Keratinocyte (primary cell): ENCODE data around the gene CLDN6. TPM values are rescaled to one million over a fixed set of nuclear protein-coding genes. Genes with fewer than 3 reads are reported as not detected.

Experiments used
- DNase-seq: peaks from one replicate; pipeline ENCODE4 v3.0.0-alpha.2; 2011; ENCODE audit warnings: low read depth, missing footprints, low spot score
- FAIRE-seq: peaks from 2 replicates; lab custom pipeline; 2011; peaks lifted over from hg19 to GRCh38; lab: Jason Lieb, UNC
- H2AFZ ChIP-seq: 2 replicates; pipeline ENCODE4 v1.6.0; 2012; ENCODE audit warnings: low read length, control low read depth, inconsistent platforms; ENCODE audit not compliant: control insufficient read depth
- H3K27ac ChIP-seq: 2 replicates; pipeline ENCODE4 v1.5.1; 2011; ENCODE audit warnings: low read length; ENCODE audit not compliant: control insufficient read depth, insufficient read depth
- H3K27me3 ChIP-seq: 3 replicates; pipeline ENCODE4 v1.6.0; 2011; ENCODE audit warnings: low read length; ENCODE audit not compliant: control insufficient read depth, insufficient read depth; ENCODE audit errors: extremely low read depth
- H3K36me3 ChIP-seq, 2 experiments: 2 replicates in 1 of 2; 3 replicates in 1 of 2; pipeline ENCODE4 v1.5.1; 2011; ENCODE audit warnings: low read length in 2 of 2, mild to moderate bottlenecking in 1 of 2; ENCODE audit not compliant: control insufficient read depth in 2 of 2, insufficient read depth in 2 of 2; ENCODE audit errors: extremely low read depth in 1 of 2
- H3K4me1 ChIP-seq: 3 replicates; pipeline ENCODE4 v1.5.1; 2011; ENCODE audit warnings: low read length; ENCODE audit not compliant: control insufficient read depth, insufficient read depth; ENCODE audit errors: extremely low read depth
- H3K4me2 ChIP-seq: 3 replicates; pipeline ENCODE4 v1.6.0; 2011; ENCODE audit warnings: low read depth, low read length; ENCODE audit not compliant: control insufficient read depth, insufficient read depth; ENCODE audit errors: extremely low read depth
- H3K4me3 ChIP-seq, 3 experiments: fragments of 200-600 bp in 1 of 3; sonication (generic) in 1 of 3; 2 replicates in 2 of 3; 3 replicates in 1 of 3; pipeline ENCODE4 v1.5.1; 2011 to 2016; ENCODE audit warnings: low read length in 3 of 3, mild to moderate bottlenecking in 3 of 3, control low read depth in 2 of 3, inconsistent platforms in 1 of 3, low read depth in 1 of 3, mixed read lengths in 1 of 3, mixed run types in 1 of 3, moderate library complexity in 1 of 3; ENCODE audit not compliant: control insufficient read depth in 2 of 3, insufficient read depth in 2 of 3; ENCODE audit errors: extremely low read depth in 1 of 3
- H3K79me2 ChIP-seq: 2 replicates; pipeline ENCODE4 v1.6.0; 2012; ENCODE audit warnings: low read length; ENCODE audit not compliant: control insufficient read depth, insufficient read depth
- H3K9ac ChIP-seq: 3 replicates; pipeline ENCODE4 v1.6.0; 2011; ENCODE audit warnings: low read length; ENCODE audit not compliant: control insufficient read depth, insufficient read depth; ENCODE audit errors: extremely low read depth
- H3K9me1 ChIP-seq: 3 replicates; pipeline ENCODE4 v1.6.0; 2011; ENCODE audit warnings: low read length; ENCODE audit not compliant: control insufficient read depth, insufficient read depth; ENCODE audit errors: extremely low read depth
- H3K9me3 ChIP-seq: 2 replicates; pipeline ENCODE4 v1.5.1; 2012; ENCODE audit warnings: low read depth, low read length; ENCODE audit not compliant: control insufficient read depth
- H4K20me1 ChIP-seq: 3 replicates; pipeline ENCODE4 v1.6.0; 2011; ENCODE audit warnings: low read length; ENCODE audit not compliant: control insufficient read depth, insufficient read depth; ENCODE audit errors: extremely low read depth
- EZH2 ChIP-seq: IDR thresholded peaks from one replicate; pipeline ENCODE4 v1.6.1; 2012; ENCODE audit warnings: inconsistent platforms, mild to moderate bottlenecking, low read length, moderate library complexity
- dilution Hi-C: fragments of 300-500 bp; cut with MboI; formaldehyde crosslinking; loops from one replicate; pipeline ENCODE4 v1.7.0; 2020; ENCODE audit warnings: low sequenced_read_pairs; ENCODE audit not compliant: extremely low pct_ligation_motif_present
- polyA plus RNA-seq, 5 experiments: library from polyadenylated mRNA; depleted of rRNA in 3 of 5; stranded (reverse) in 3 of 5; stranded (forward) in 1 of 5; unstranded in 1 of 5; fragments of >200 nt; gene quantifications; 1 replicate in 1 of 5; 2 replicates in 3 of 5; 3 replicates in 1 of 5; pipeline versions ENCODE4 v1.2.1 to v1.2.3, GENCODE V29; 2011 to 2012; ENCODE audit warnings: missing spikeins in 2 of 5, low read depth in 1 of 5, low replicate concordance in 1 of 5
- TF ChIP-seq, protein P1 (sequence below), 3 experiments: IDR thresholded peaks in 1 of 3; conservative IDR thresholded peaks in 1 of 3; optimal IDR thresholded peaks in 1 of 3; 2 replicates in 2 of 3; 3 replicates in 1 of 3; pipeline versions ENCODE3 to v1.5.1; 2011; ENCODE audit warnings: low read length in 3 of 3, mild to moderate bottlenecking in 3 of 3, moderate library complexity in 2 of 3, control low read depth in 1 of 3, inconsistent platforms in 1 of 3; ENCODE audit not compliant: insufficient read depth in 2 of 3; ENCODE audit errors: extremely low read depth in 1 of 3

The CLDN6 gene
- polyA plus RNA-seq, 1 donor (not counting 4 experiments of a cell fraction or from before 2014, with no cell fraction given) = not detected

DNA sequence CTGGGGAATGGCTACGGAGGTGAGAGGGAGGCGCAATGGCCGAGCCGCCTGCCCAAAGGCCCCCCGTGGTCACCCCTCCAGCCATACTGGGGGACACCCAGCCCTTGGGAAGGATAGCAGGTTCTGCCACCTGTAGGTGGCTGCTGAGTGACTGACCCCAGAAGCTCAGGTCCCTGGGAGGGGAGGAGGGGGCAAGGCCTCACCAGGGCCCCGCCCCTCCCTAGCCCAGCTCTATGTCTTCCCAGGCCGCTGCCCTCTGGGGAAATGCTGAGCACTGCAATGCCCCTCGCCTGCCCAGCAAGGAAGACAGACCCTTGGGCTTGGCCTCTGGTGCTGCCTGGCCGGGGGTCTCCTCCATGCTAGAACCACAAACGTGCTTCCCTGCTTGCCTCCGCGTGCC is 16.7 kb downstream of the CLDN6 start:
- DNase-seq = no peak
- no peaks in the 10 kb centered on the region for H3K79me2 ChIP-seq

DNA sequence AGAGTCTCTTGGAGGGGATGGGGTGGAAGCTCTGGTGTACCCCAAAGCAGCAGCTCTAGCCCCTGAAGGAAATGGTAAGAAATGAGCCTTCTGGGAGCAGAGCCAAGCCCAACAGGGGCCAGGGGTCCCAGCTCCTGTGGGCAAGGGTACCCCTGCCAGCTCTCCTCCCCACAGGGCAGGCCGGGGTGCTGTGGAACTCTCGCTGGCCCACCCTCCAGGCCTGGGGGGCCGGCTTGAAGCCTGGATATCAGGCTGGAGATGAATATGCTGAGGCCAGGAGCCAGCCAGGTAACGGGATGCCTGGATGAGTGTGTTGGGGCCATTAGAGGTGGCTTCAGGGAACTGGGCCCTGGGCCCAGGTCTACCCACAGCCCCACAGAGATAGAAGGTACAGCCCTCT is 17.4 kb downstream of the CLDN6 start:
- H3K27me3 ChIP-seq = no peaks in the 10 kb centered on the region
- no peak for DNase-seq
- no peak overlapping the region for H3K9ac ChIP-seq
- FAIRE-seq = no peak
- H2AFZ ChIP-seq = no peak overlapping the region
- no peaks in the 10 kb centered on the region for H4K20me1 ChIP-seq
- H3K4me1 ChIP-seq = peaks cover 4% of the 10 kb centered on the region
- TF ChIP-seq, protein P1, sequence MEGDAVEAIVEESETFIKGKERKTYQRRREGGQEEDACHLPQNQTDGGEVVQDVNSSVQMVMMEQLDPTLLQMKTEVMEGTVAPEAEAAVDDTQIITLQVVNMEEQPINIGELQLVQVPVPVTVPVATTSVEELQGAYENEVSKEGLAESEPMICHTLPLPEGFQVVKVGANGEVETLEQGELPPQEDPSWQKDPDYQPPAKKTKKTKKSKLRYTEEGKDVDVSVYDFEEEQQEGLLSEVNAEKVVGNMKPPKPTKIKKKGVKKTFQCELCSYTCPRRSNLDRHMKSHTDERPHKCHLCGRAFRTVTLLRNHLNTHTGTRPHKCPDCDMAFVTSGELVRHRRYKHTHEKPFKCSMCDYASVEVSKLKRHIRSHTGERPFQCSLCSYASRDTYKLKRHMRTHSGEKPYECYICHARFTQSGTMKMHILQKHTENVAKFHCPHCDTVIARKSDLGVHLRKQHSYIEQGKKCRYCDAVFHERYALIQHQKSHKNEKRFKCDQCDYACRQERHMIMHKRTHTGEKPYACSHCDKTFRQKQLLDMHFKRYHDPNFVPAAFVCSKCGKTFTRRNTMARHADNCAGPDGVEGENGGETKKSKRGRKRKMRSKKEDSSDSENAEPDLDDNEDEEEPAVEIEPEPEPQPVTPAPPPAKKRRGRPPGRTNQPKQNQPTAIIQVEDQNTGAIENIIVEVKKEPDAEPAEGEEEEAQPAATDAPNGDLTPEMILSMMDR (optimal IDR thresholded peaks at IDR 0.05 in 1 of 3, IDR thresholded peaks at IDR 0.05 in 1 of 3, conservative IDR thresholded peaks at IDR 0.05 in 1 of 3; ENCODE audit: extremely low read depth in 1 of 3, insufficient read depth in 2 of 3, low read length in 3 of 3) = no peak
- TF ChIP-seq EZH2 = no peak
- dilution Hi-C loops = no loop called here
- no peak overlapping the region for H3K27ac ChIP-seq
- no peaks in the 10 kb centered on the region for H3K36me3 ChIP-seq
- no peak overlapping the region for H3K4me3 ChIP-seq
- H3K79me2 ChIP-seq = no peaks in the 10 kb centered on the region
- H3K4me2 ChIP-seq = no peak overlapping the region
- H3K9me1 ChIP-seq = no peaks in the 10 kb centered on the region
- no peaks in the 10 kb centered on the region for H3K9me3 ChIP-seq

More for the DNA sequence above, 16.7 kb downstream of the CLDN6 start:
- Histone ChIP-seq H3K9ac (no peak overlapping the region), H3K4me2 (no peak overlapping the region), H3K27ac (no peak overlapping the region), H3K9me1 (no peaks in the 10 kb centered on the region), H3K9me3 (no peaks in the 10 kb centered on the region), H3K36me3 (no peaks in the 10 kb centered on the region), H3K4me1 (peaks cover 1% of the 10 kb centered on the region), H4K20me1 (no peaks in the 10 kb centered on the region), H2AFZ (no peak overlapping the region), H3K4me3 (no peak overlapping the region), H3K27me3 (no peaks in the 10 kb centered on the region)
- TF ChIP-seq, protein P1 (optimal IDR thresholded peaks at IDR 0.05 in 1 of 3, IDR thresholded peaks at IDR 0.05 in 1 of 3, conservative IDR thresholded peaks at IDR 0.05 in 1 of 3; ENCODE audit: extremely low read depth in 1 of 3, insufficient read depth in 2 of 3, low read length in 3 of 3) = no peak
- TF ChIP-seq EZH2 = no peak
- FAIRE-seq = no peak
- dilution Hi-C loops = no loop called here
